Stimulated activated CD4-positive, alpha-beta T cell treated with anti-CD3 and anti-CD28 coated beads, Interleukin-4, amount 100 ng/mL, for 4 hours (primary cell): ENCODE data around the gene FN1.

Experiments used
- DNase-seq, 2 experiments: peaks; one replicate each; pipeline ENCODE4 v3.0.0-alpha.2; 2020

The FN1 gene

DNA sequence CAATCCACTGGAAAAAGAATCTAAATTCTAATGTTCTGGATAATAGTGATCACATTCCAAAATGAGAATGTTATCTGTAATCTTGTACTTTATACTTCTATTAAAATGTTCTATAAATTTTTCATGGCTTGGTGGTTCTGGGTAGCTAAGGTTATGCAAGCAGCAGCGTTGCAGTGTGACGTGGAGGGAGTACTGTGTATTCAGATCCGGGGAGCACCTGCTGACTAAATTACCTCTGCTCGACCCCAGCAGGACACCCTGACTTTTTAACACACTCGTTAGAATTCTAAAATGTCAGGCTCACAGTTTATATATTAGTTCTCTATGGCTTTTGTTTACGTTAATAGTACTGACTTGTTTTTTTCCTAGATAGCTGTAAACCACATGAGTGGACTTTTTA lies 111.1 kb downstream of the FN1 start:
- no peak for DNase-seq

DNA sequence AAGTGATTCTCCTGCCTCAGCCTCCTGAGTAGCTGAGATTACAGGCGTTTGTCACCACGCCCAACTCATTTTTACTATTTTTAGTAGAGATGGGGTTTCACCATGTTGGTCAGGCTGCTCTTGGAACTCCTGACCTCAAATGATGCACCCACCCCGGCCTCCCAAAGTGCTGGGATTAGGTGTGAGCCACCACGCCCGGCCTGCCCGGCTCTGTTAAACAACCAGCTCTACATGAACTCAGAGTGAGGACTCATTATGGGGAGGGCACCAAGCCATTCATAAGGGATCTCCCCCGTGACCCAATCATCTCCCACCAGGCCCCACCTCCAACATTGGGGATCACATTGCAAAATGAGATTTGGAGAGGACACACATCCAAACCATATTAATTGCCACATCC lies 115.2 kb downstream of the FN1 start:
- DNase-seq = no peak

DNA sequence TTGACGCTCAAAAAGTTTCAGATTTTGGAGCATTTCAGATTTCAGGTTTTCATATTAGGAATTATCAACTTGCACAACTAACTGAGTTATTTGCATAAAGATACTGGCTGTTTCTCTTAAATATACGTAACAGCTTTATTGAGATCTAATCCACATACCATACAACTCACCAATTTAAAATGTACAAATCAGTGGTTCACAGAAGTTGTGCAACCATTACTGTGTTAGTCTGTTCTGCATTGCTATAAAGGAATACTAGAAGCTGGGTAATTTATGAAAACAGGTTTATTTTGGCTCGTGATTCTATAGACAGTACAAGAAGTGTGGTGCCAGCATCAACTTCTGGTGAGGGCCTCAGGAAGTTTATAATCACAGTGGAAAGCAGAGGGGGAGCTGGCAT lies 115.8 kb downstream of the FN1 start:
- no peak for DNase-seq

DNA sequence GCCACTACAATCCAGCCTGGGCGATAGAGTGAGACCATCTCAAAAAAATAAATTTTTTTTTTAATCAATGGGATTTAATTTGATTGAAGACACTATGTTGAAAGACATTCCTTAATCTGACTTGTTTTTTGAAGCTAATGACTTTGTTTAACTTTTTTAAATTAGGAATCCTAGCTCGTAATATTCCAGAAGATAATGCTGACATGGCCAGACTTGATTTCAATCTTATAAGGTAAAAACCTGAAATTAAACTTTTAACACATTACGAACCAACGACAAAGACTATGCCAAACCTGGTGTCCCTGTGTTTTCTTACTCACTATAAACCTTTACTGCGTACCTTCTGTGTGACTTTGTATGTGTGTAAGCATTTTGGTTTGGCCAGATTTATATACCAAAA lies 116.4 kb downstream of the FN1 start:
- DNase-seq = no peak

DNA sequence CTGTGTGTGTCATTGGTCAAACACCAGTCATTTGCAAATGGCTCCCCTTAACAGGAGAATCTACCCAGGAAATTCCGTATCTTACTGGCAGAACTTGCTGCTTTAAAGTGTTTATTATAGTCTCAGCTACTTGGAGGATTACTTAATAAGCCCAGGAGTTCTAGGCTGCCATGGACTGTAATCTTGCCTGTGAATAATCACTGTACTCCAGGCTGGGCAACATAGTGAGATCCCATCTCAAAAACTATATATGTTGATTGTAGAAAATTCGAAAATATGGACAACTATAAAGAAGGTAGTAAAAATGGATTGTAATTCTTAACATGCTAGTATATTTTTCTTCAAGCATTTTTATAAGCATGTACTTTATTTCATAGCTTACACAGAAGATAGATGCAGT lies 119.5 kb downstream of the FN1 start:
- DNase-seq = no peak

DNA sequence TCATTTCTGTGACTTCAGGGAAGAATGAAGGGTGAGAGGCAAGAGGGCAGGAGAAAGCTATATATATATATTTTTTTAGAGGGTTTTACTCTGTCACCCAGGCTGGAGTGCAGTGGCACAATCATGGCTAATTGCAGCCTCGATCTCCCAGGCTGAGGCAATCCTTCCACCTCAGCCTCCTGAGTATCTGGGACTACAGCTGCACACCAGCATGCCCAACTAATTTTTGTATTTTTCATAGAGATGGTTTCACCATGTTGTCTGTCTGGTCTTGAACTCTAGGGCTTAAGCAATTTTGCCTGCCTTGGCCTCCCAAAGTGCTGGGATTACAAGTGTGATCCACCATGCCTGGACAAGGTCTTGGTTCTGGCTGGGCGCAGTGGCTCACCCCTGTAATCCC lies 120.6 kb downstream of the FN1 start:
- DNase-seq = no peak

DNA sequence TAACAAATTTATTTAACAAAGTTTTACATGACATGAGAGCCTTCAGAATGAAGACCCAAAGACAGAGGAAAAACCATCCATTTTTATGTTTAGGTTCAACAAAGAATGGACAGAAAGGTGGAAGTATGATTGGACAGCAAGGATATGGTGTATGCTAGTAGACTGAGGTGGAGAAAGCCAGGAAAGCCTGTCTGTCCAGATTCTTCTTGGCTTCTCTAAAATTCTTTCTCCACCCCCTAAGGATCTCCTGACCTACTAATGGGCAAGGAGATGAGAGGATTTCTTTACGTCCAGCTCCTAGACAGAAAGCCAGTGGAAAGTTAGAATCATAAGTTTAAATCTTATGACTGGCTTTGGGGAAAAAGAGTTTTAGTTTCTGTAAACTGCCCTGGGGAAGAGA lies 121.0 kb downstream of the FN1 start:
- DNase-seq = no peak

DNA sequence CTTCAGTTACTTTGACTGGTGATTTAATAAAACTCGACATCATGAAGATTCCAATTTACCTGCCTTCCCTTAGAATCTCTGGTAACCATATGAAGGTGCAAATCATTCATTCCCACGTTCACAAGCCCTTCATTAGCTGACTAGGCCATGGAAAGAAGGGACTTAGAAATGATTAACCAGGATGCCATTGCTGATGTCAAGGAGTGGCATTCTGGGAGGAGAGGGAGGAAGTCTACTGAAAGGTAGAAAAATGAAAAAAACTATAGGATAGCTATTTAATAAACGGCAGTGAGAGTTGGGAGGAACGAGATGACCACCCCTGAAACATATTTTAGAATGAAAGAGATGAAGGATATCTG lies 122.6 kb downstream of the FN1 start:
- DNase-seq = no peak

DNA sequence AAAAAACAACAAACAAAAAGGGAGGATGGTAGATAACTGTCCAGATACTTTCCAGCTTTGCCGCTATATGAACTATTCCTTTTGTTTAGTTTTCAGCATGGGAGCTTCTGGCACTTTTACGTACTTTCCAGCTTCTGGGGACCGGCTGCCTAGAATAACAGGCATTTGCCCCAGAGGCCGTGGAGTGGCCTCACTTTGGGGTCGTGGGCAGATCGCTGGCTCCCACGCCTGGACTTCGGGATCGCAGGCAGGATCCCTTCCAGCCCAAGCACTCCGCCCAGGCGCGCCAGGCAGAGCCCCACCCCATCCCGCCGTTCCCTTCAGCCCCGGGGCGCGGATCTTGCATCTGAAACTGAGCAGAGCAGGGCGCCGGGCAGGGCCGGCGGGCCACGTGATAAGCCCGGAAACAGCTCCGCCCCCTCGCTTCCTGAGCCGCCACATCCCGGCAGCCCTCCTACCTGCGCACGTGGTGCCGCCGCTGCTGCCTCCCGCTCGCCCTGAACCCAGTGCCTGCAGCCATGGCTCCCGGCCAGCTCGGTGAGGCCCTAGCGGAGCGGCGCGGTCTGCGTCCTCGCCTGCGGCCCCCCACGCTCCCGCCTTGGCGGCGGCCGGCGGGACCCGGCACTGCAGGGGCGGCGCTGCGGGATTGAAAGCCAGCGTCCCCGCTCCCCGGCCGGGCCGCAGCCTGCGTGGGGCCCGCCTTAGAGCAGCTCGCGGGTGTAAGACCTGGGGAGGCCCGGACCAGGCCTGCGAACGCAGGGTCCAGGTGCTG lies 124.1 kb downstream of the FN1 start, which contains the start of gene ATIC:
ATIC (plus strand) TSS at position 435 of the 772 bp plus-strand sequence; CDS start at position 519, 84 bp downstream.
- peak; percentile 88 to 91 for DNase-seq

DNA sequence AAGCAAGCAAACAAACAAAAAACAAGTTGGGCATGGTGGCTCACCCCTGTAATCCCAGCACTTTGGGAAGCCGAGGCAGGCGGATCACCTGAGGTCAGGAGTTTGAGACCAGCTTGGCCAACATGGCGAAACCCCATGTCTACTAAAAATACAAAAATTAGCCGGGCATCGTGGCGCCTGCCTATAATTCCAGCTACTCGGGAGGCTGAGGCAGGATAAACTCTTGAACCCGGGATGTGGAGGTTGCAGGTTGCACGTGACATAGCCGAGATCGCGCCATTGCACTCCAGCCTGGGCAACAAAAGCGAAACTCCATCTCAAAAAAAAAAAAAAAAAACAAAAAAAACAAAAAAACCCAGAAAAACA lies 124.6 kb downstream of the FN1 start:
- peak; percentile 7 to 8 for DNase-seq
